HepG2 (cell line): Measurements from ENCODE around the gene MCC. TPM values are rescaled to one million over a fixed set of nuclear protein-coding genes. Genes with fewer than 3 reads are reported as not detected.

ENCODE experiments used
- CCAR2 ChIP-seq: fragments of 200-400 bp; formaldehyde crosslinking; optimal IDR thresholded peaks from 2 replicates; pipeline ENCODE3; 2018; ENCODE audit warnings: low read depth, mild to moderate bottlenecking, low read length, moderate library complexity
- DNMT3B ChIP-seq: conservative IDR thresholded peaks from 2 replicates; pipeline ENCODE4 v1.6.1; 2016; ENCODE audit warnings: missing biosample characterization, control low read depth
- FOXK2 ChIP-seq: fragments of 450-650 bp; IDR thresholded peaks from 2 replicates; pipeline ENCODE4 v1.6.1; 2016
- HIVEP1 ChIP-seq: sonication (generic); formaldehyde crosslinking; IDR thresholded peaks from 2 replicates; pipeline ENCODE4 v1.4.0; 2020; ENCODE audit warnings: mild to moderate bottlenecking, missing genetic modification reagents
- HNRNPK ChIP-seq: fragments of 200-400 bp; formaldehyde crosslinking; IDR thresholded peaks from 2 replicates; pipeline ENCODE4 v1.6.1; 2018; ENCODE audit warnings: low read length, low read depth, moderate library complexity, mild to moderate bottlenecking; ENCODE audit not compliant: poor library complexity, severe bottlenecking
- MIER3 ChIP-seq: IDR thresholded peaks from 2 replicates; pipeline ENCODE4 v1.6.1; 2016; ENCODE audit warnings: missing compliant biosample characterization, borderline replicate concordance
- ONECUT2 ChIP-seq: sonication (generic); formaldehyde crosslinking; IDR thresholded peaks from 2 replicates; pipeline ENCODE4 v1.4.0; 2020; ENCODE audit warnings: missing genetic modification reagents
- PHB2 ChIP-seq: fragments of 450-650 bp; IDR thresholded peaks from 2 replicates; pipeline ENCODE4 v1.6.1; 2018; ENCODE audit not compliant: partially characterized antibody
- POLR2AphosphoS5 ChIP-seq: IDR thresholded peaks from 2 replicates; pipeline ENCODE4 v1.6.1; 2012; ENCODE audit warnings: low read depth, low read length
- THAP8 ChIP-seq: sonication (generic); formaldehyde crosslinking; IDR thresholded peaks from 2 replicates; pipeline ENCODE4 v1.5.1; 2020; ENCODE audit warnings: missing genetic modification reagents, mild to moderate bottlenecking, borderline replicate concordance
- TOPORS ChIP-seq: sonication (generic); formaldehyde crosslinking; IDR thresholded peaks from 2 replicates; pipeline ENCODE4 v1.8.0; 2023; ENCODE audit warnings: mild to moderate bottlenecking, missing genetic modification reagents
- U2AF2 ChIP-seq: fragments of 200-400 bp; formaldehyde crosslinking; IDR thresholded peaks from 2 replicates; pipeline ENCODE4 v1.6.1; 2017; ENCODE audit warnings: low read depth, mild to moderate bottlenecking, low read length
- ZFP36L2 ChIP-seq: sonication (generic); formaldehyde crosslinking; IDR thresholded peaks from 2 replicates; pipeline ENCODE4 v1.4.0; 2020; ENCODE audit warnings: missing genetic modification reagents
- ZFX ChIP-seq: sonication (generic); formaldehyde crosslinking; IDR thresholded peaks from 2 replicates; pipeline ENCODE4 v1.4.0; 2020; ENCODE audit warnings: mild to moderate bottlenecking, low read depth, missing genetic modification reagents, moderate library complexity
- ZNF143 ChIP-seq: sonication (generic); formaldehyde crosslinking; IDR thresholded peaks from 2 replicates; pipeline ENCODE4 v1.4.0; 2020; ENCODE audit warnings: missing genetic modification reagents
- ZNF205 ChIP-seq: IDR thresholded peaks from 2 replicates; pipeline ENCODE4 v1.6.1; 2018; ENCODE audit warnings: missing biosample characterization, missing genetic modification reagents
- ZNF264 ChIP-seq: sonication (generic); formaldehyde crosslinking; IDR thresholded peaks from 2 replicates; pipeline ENCODE4 v1.4.0; 2020; ENCODE audit warnings: missing genetic modification reagents
- ZNF557 ChIP-seq: sonication (generic); formaldehyde crosslinking; IDR thresholded peaks from 2 replicates; pipeline ENCODE4 v1.4.0; 2020; ENCODE audit warnings: missing genetic modification reagents
- ZNF558 ChIP-seq: sonication (generic); formaldehyde crosslinking; IDR thresholded peaks from 2 replicates; pipeline ENCODE4 v1.9.0; 2022; ENCODE audit warnings: mild to moderate bottlenecking, missing genetic modification reagents, borderline replicate concordance
- ZNF749 ChIP-seq: sonication (generic); formaldehyde crosslinking; IDR thresholded peaks from 2 replicates; pipeline ENCODE4 v1.8.0; 2022; ENCODE audit warnings: mild to moderate bottlenecking, missing genetic modification reagents, moderate library complexity, borderline replicate concordance
- ZSCAN29 ChIP-seq: sonication (generic); formaldehyde crosslinking; conservative IDR thresholded peaks from 2 replicates; pipeline ENCODE4 v1.4.0; 2020; ENCODE audit warnings: mild to moderate bottlenecking, missing genetic modification reagents
- polyA plus RNA-seq, 8 experiments: library from polyadenylated mRNA; depleted of rRNA in 3 of 8; stranded (reverse) in 7 of 8; unstranded in 1 of 8; fragments of >200 nt; fragmentation: Illumina TruSeq in 4 of 8; extraction: Trizol in 4 of 8; gene quantifications; 2 replicates each; pipeline versions ENCODE4 v1.2.1 to v1.2.3, GENCODE V29; 2011 to 2016; ENCODE audit warnings: low read depth in 4 of 8, missing spikeins in 1 of 8, mixed read lengths in 1 of 8; ENCODE audit not compliant: insufficient read depth in 1 of 8
- total RNA-seq, 5 experiments: library from RNA; depleted of rRNA; stranded (reverse); fragments of >200 nt; fragmentation: Illumina TruSeq; extraction: Trizol; gene quantifications; 2 replicates each; pipeline ENCODE4 v1.2.3, GENCODE V29; 2016; ENCODE audit warnings: low read depth in 1 of 5
- TF ChIP-seq, protein P1 (sequence below), 2 experiments: sonication (generic) in 1 of 2; formaldehyde crosslinking in 1 of 2; IDR thresholded peaks; 2 replicates each; pipeline versions ENCODE4 v1.5.1 to v1.6.1; 2011 to 2020; ENCODE audit warnings: borderline replicate concordance in 1 of 2, low read depth in 1 of 2, low read length in 1 of 2, mild to moderate bottlenecking in 1 of 2, missing genetic modification reagents in 1 of 2, moderate library complexity in 1 of 2
- TF ChIP-seq, protein P2 (sequence below): sonication (generic); formaldehyde crosslinking; IDR thresholded peaks from 2 replicates; pipeline ENCODE4 v1.4.0; 2020; ENCODE audit warnings: missing genetic modification reagents
- TF ChIP-seq, protein P3 (sequence below): fragments of 450-650 bp; IDR thresholded peaks from 2 replicates; pipeline ENCODE4 v1.6.1; 2016

MCC gene
- total and polyA plus RNA-seq, 2 of the 13 experiments (the other 11 are each of a cell fraction or from before 2014, with no cell fraction given) = 0.55 to 2.4 TPM

DNA sequence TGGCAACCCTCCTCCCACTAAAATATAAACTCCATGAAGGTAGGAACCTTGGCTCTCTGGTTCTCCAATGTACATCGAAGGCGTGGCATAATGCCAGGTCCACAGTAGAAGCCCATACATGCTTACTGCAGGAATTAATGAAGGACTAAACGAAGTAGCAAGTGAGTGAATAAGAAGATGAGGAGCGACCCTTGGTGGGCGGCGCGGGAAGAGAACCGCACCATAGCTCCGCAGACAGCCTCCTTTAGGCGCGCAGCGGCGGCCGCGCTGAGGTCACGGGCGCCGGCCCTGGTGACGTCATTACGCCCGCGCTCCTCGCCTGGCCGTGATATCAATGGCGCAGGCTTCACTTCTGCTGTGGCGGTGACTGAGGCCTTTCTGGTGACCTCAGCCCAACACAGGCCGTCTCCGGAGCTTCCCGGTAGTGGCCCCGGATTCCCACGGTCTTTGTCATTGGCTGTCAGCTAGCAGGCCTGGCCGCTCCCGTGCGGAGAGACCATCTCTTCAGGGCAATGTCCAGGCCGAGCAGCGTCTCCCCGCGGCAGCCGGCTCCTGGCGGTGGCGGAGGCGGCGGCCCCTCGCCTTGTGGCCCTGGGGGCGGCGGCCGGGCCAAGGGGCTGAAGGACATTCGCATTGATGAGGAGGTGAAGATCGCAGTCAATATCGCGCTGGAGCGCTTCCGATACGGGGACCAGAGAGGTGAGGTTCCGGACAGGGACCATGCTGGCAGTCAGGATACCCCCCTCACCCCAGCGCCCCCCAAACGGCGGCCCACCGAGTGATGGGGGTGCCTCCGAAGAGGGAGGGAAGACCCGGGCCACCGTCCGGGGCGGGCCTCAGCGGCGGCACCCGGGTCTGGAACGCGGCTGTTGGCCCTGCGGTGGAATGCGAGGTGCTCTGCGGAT is 25.4 kb upstream of the MCC start, which contains the start of gene YTHDC2 (continued):
- TF ChIP-seq, protein P1, sequence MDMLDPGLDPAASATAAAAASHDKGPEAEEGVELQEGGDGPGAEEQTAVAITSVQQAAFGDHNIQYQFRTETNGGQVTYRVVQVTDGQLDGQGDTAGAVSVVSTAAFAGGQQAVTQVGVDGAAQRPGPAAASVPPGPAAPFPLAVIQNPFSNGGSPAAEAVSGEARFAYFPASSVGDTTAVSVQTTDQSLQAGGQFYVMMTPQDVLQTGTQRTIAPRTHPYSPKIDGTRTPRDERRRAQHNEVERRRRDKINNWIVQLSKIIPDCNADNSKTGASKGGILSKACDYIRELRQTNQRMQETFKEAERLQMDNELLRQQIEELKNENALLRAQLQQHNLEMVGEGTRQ (IDR thresholded peaks at IDR 0.05; ENCODE audit: low read depth, low read length) = no peak
- TF ChIP-seq, protein P1 (CRISPR knock-in tag; IDR thresholded peaks at IDR 0.05; ENCODE audit: borderline replicate concordance) = no peak; the same call in 1 of the 2 replicates
- 0 out of 2 replicates have a peak, but pooled peaks have one; percentile 28 for TF ChIP-seq ZNF557 (CRISPR knock-in tag)
- TF ChIP-seq ZNF749 (CRISPR knock-in tag) = no peak
- peak; percentile 97 for TF ChIP-seq ZFX
- TF ChIP-seq U2AF2 = no peak
- TF ChIP-seq HIVEP1 (CRISPR knock-in tag) = peak; percentile 25; the same call in 1 of the 2 replicates
- TF ChIP-seq ZNF264 = no peak
- TF ChIP-seq ZNF558 (CRISPR knock-in tag) = no peak
- TF ChIP-seq, protein P2, sequence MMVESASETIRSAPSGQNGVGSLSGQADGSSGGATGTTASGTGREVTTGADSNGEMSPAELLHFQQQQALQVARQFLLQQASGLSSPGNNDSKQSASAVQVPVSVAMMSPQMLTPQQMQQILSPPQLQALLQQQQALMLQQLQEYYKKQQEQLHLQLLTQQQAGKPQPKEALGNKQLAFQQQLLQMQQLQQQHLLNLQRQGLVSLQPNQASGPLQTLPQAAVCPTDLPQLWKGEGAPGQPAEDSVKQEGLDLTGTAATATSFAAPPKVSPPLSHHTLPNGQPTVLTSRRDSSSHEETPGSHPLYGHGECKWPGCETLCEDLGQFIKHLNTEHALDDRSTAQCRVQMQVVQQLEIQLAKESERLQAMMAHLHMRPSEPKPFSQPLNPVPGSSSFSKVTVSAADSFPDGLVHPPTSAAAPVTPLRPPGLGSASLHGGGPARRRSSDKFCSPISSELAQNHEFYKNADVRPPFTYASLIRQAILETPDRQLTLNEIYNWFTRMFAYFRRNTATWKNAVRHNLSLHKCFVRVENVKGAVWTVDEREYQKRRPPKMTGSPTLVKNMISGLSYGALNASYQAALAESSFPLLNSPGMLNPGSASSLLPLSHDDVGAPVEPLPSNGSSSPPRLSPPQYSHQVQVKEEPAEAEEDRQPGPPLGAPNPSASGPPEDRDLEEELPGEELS (CRISPR knock-in tag) = no peak
- no peak for TF ChIP-seq ZFP36L2 (CRISPR knock-in tag)
- no peak for TF ChIP-seq CCAR2
- no peak for TF ChIP-seq ZNF143 (CRISPR knock-in tag)
- TF ChIP-seq PHB2 = no peak
- no peak for TF ChIP-seq HNRNPK
- TF ChIP-seq POLR2AphosphoS5 = peak; percentile 78
- TF ChIP-seq TOPORS (CRISPR knock-in tag) = peak; percentile 56; the same call in 1 of the 2 replicates
- no peak; the same call in 1 of the 2 replicates for TF ChIP-seq DNMT3B
- TF ChIP-seq, protein P3, sequence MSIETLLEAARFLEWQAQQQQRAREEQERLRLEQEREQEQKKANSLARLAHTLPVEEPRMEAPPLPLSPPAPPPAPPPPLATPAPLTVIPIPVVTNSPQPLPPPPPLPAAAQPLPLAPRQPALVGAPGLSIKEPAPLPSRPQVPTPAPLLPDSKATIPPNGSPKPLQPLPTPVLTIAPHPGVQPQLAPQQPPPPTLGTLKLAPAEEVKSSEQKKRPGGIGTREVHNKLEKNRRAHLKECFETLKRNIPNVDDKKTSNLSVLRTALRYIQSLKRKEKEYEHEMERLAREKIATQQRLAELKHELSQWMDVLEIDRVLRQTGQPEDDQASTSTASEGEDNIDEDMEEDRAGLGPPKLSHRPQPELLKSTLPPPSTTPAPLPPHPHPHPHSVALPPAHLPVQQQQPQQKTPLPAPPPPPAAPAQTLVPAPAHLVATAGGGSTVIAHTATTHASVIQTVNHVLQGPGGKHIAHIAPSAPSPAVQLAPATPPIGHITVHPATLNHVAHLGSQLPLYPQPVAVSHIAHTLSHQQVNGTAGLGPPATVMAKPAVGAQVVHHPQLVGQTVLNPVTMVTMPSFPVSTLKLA = no peak
- TF ChIP-seq FOXK2 = no peak
- TF ChIP-seq THAP8 (CRISPR knock-in tag) = no peak
- no peak; the same call in 1 of the 2 replicates for TF ChIP-seq ZNF205 (CRISPR knock-in tag)
- TF ChIP-seq ZSCAN29 (CRISPR knock-in tag) = peak; percentile 50; the same call in 1 of the 2 replicates
- TF ChIP-seq ONECUT2 (CRISPR knock-in tag) = no peak
- TF ChIP-seq MIER3 = peak; percentile 48; the same call in 1 of the 2 replicates
